ENCODE results near the gene CEACAM4. TPM values are rescaled to one million over a fixed set of nuclear protein-coding genes. Genes with fewer than 3 reads are reported as not detected.

The CEACAM4 gene
- total RNA-seq, 2 donors from 2014 or later, result 1.4 to 2.9 TPM

Other genes with a start within 250 kb of the CEACAM4 start
- 1 to 10 TPM; 7.2 to 7.3 TPM for gene EXOSC5, start 229.7 kb downstream of the CEACAM4 start, total RNA-seq
- 10 to 100 TPM in 1 of 2 donors, 1 to 10 TPM in 1; 8.5 to 15.7 TPM for gene BCKDHA, start 229.3 kb downstream of the CEACAM4 start, total RNA-seq
- 1 to 10 TPM; 3.3 to 4.2 TPM for gene B3GNT8, start 199.7 kb downstream of the CEACAM4 start, total RNA-seq
- 10 to 100 TPM; 30.5 to 30.7 TPM for gene DMAC2, start 187.2 kb downstream of the CEACAM4 start, total RNA-seq
- gene ERICH4, start 183.9 kb downstream of the CEACAM4 start, total RNA-seq, result not detected
- gene CEACAM21, start 50.9 kb downstream of the CEACAM4 start, total RNA-seq, result 1 to 10 TPM in 1 of 2 donors, under 1 TPM in 1; 0.48 to 2.5 TPM
- not detected for gene CEACAM7, start 61.2 kb upstream of the CEACAM4 start, total RNA-seq
- not detected for gene CEACAM5, start 81.6 kb upstream of the CEACAM4 start, total RNA-seq
- under 1 TPM in 1 of 2 donors, not detected in 1; 0.10 TPM for gene CEACAM6, start 128.5 kb upstream of the CEACAM4 start, total RNA-seq
- gene CEACAM3, start 169.5 kb upstream of the CEACAM4 start, total RNA-seq, result under 1 TPM; 0.71 to 0.93 TPM
- gene LYPD4, start 217.6 kb upstream of the CEACAM4 start, total RNA-seq, result not detected
- not detected for gene DMRTC2, start 218.0 kb upstream of the CEACAM4 start, total RNA-seq
- gene RPS19, start 233.2 kb upstream of the CEACAM4 start, total RNA-seq, result 1,000 to 10,000 TPM in 1 of 2 donors, 100 to 1,000 TPM in 1; 982 to 1,008 TPM

Data from posterior vena cava (tissue), 2 donors.